ENCODE data around the gene IL17B. TPM values are rescaled to one million over a fixed set of nuclear protein-coding genes. Genes with fewer than 3 reads are reported as not detected.

IL17B gene
- total RNA-seq, 1 experiment from 2014 or later, result not detected

- H3F3A ChIP-seq (ENCODE audit: insufficient read depth, low read depth), result peaks cover 5% of the 10 kb centered on the region; the same call in 1 of the 2 replicates
- no peak overlapping the region for H3K4me3 ChIP-seq
- TF ChIP-seq EZH2 (IDR thresholded peaks at IDR 0.05; ENCODE audit: low read depth) (no peak), CTCF (conservative IDR thresholded peaks at IDR 0.05) (no peak)
- no peak overlapping the region for H3K27ac ChIP-seq
- no peak overlapping the region for H3K4me2 ChIP-seq
- H3K27me3 ChIP-seq (ENCODE audit: insufficient read depth, low read depth), result peaks cover 7% of the 10 kb centered on the region; the same call in 1 of the 2 replicates
- no peaks in the 10 kb centered on the region for H3K4me1 ChIP-seq (replicated peaks; ENCODE audit: insufficient read depth)
- H3K9me3 ChIP-seq (ENCODE audit: insufficient read depth, low read depth), result no peaks in the 10 kb centered on the region
- POLR2A ChIA-PET (ENCODE audit: unreplicated experiment), result no interaction called here
- H3K9me2 ChIP-seq (ENCODE audit: insufficient read depth), result no peaks in the 10 kb centered on the region
- CTCF ChIA-PET, result no interaction called here
- BruUV-seq (replicated peaks), result no TSS peak
- DNase-seq, result no peak
- H3K79me2 ChIP-seq (ENCODE audit: low read depth), result no peaks in the 10 kb centered on the region
- H3K36me3 ChIP-seq (ENCODE audit: low read depth), result no peaks in the 10 kb centered on the region
- no peaks in the 10 kb centered on the region for H4K20me1 ChIP-seq (ENCODE audit: insufficient read depth)
- intact Hi-C loops (cut with micrococcal nuclease; ENCODE audit: unreplicated experiment), result no loop called here
- H2AFZ ChIP-seq, result no peak overlapping the region
Observed at GRCh38 chr5:149414405-149415065, 35.4 kb upstream of the IL17B start.

- Histone ChIP-seq H3K27me3 (ENCODE audit: insufficient read depth, low read depth) (peaks cover 7% of the 10 kb centered on the region; the same call in 1 of the 2 replicates), H3K9me2 (ENCODE audit: insufficient read depth) (no peaks in the 10 kb centered on the region), H3K27ac (no peak overlapping the region), H3K79me2 (ENCODE audit: low read depth) (no peaks in the 10 kb centered on the region), H3F3A (ENCODE audit: insufficient read depth, low read depth) (peaks cover 5% of the 10 kb centered on the region; the same call in 1 of the 2 replicates), H4K20me1 (ENCODE audit: insufficient read depth) (no peaks in the 10 kb centered on the region), H3K4me2 (no peak overlapping the region), H3K36me3 (ENCODE audit: low read depth) (no peaks in the 10 kb centered on the region), H3K4me3 (no peak overlapping the region), H3K4me1 (replicated peaks; ENCODE audit: insufficient read depth) (no peaks in the 10 kb centered on the region), H2AFZ (no peak overlapping the region), H3K9me3 (ENCODE audit: insufficient read depth, low read depth) (no peaks in the 10 kb centered on the region)
- no peak for TF ChIP-seq EZH2 (IDR thresholded peaks at IDR 0.05; ENCODE audit: low read depth)
- no peak for TF ChIP-seq CTCF (conservative IDR thresholded peaks at IDR 0.05)
- BruUV-seq (replicated peaks), result no TSS peak
- POLR2A ChIA-PET (ENCODE audit: unreplicated experiment), result interaction anchor here (0.7 kb wide), 1 partner anchor 13 kb away, joined by 4 read pairs; no protein-coding TSS in a partner anchor
- intact Hi-C loops (cut with micrococcal nuclease; ENCODE audit: unreplicated experiment), result no loop called here
- no peak for DNase-seq
- CTCF ChIA-PET, result no interaction called here
Observed at GRCh38 chr5:149413477-149414210, 34.6 kb upstream of the IL17B start.

GRCh38 chr5:149412783-149413476 lies 33.8 kb upstream of the IL17B start:
- no peaks in the 10 kb centered on the region for H4K20me1 ChIP-seq (ENCODE audit: insufficient read depth)
- peaks cover 5% of the 10 kb centered on the region; the same call in 1 of the 2 replicates for H3F3A ChIP-seq (ENCODE audit: insufficient read depth, low read depth)
- POLR2A ChIA-PET (ENCODE audit: unreplicated experiment), result interaction anchor here (0.7 kb wide), 1 partner anchor 12 kb away, joined by 4 read pairs; no protein-coding TSS in a partner anchor
- CTCF ChIA-PET, result no interaction called here
- intact Hi-C loops (cut with micrococcal nuclease; ENCODE audit: unreplicated experiment), result no loop called here
- H3K4me3 ChIP-seq, result no peak overlapping the region
- H3K9me3 ChIP-seq (ENCODE audit: insufficient read depth, low read depth), result no peaks in the 10 kb centered on the region
- no peaks in the 10 kb centered on the region for H3K4me1 ChIP-seq (replicated peaks; ENCODE audit: insufficient read depth)
- H3K79me2 ChIP-seq (ENCODE audit: low read depth), result no peaks in the 10 kb centered on the region
- no peak overlapping the region for H3K4me2 ChIP-seq
- peaks cover 6% of the 10 kb centered on the region; the same call in 1 of the 2 replicates for H3K27me3 ChIP-seq (ENCODE audit: insufficient read depth, low read depth)
- TF ChIP-seq EZH2 (IDR thresholded peaks at IDR 0.05; ENCODE audit: low read depth) (no peak), CTCF (conservative IDR thresholded peaks at IDR 0.05) (no peak)
- no peaks in the 10 kb centered on the region for H3K36me3 ChIP-seq (ENCODE audit: low read depth)
- no peak for DNase-seq
- no peak overlapping the region for H3K27ac ChIP-seq
- H3K9me2 ChIP-seq (ENCODE audit: insufficient read depth), result no peaks in the 10 kb centered on the region
- no peak overlapping the region for H2AFZ ChIP-seq
- no TSS peak for BruUV-seq (replicated peaks)
